Effector memory CD4-positive, alpha-beta T cell (primary cell): ENCODE results near the gene RPS6KB2.

Experiments
- DNase-seq, 3 donors: peaks; one replicate each; pipeline ENCODE4 v3.0.0-alpha.2; 2020
- H3K27ac ChIP-seq: 2 replicates; pipeline ENCODE4 v1.7.0; 2013; ENCODE audit warnings: mild to moderate bottlenecking, low read length, moderate library complexity; ENCODE audit not compliant: insufficient read depth, poor library complexity, severe bottlenecking
- H3K27me3 ChIP-seq: replicated peaks from 2 replicates; pipeline ENCODE4 v1.7.0; 2013; ENCODE audit warnings: mild to moderate bottlenecking, low read length; ENCODE audit not compliant: insufficient read depth, control insufficient read depth, poor library complexity, severe bottlenecking
- H3K36me3 ChIP-seq: 2 replicates; pipeline ENCODE4 v1.7.0; 2013; ENCODE audit warnings: mild to moderate bottlenecking, low read length, moderate library complexity; ENCODE audit not compliant: control insufficient read depth, insufficient read depth
- H3K4me1 ChIP-seq: 2 replicates; pipeline ENCODE4 v1.7.0; 2013; ENCODE audit warnings: low read length, mild to moderate bottlenecking; ENCODE audit not compliant: control insufficient read depth, insufficient read depth, poor library complexity, severe bottlenecking
- H3K4me3 ChIP-seq: 2 replicates; pipeline ENCODE4 v1.7.0; 2013; ENCODE audit warnings: low read length, low read depth, mild to moderate bottlenecking; ENCODE audit not compliant: insufficient read depth, poor library complexity, severe bottlenecking
- H3K9me3 ChIP-seq: 2 replicates; pipeline ENCODE4 v1.7.0; 2013; ENCODE audit warnings: mild to moderate bottlenecking, low read length, moderate library complexity; ENCODE audit not compliant: control insufficient read depth

RPS6KB2 gene

DNA sequence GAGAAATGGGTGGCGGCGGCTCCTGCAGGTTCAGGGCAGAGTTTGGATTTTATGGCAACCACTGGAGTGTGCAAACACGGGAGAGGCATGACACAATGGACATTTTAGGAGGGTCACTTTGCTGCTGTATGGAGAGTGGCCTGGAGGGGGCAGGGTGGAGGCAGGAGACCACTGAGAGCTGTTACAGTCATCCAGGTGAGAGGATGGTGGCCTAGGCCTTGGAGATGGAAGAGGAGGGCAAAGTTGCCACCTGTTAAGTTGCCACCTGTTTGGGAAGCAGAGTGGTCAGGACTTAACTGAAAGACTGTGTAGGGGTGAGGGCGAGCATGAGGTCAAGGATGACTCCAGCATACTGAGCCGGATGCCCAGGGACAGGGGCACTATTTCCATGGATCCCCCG lies 38.8 kb upstream of the RPS6KB2 start:
- no peak for DNase-seq
- H3K27me3 ChIP-seq = no peaks in the 10 kb centered on the region
- no peaks in the 10 kb centered on the region for H3K9me3 ChIP-seq
- H3K36me3 ChIP-seq = peaks cover 6% of the 10 kb centered on the region
- H3K4me3 ChIP-seq = no peak overlapping the region
- peaks cover 16% of the 10 kb centered on the region for H3K4me1 ChIP-seq
- no peak overlapping the region for H3K27ac ChIP-seq

DNA sequence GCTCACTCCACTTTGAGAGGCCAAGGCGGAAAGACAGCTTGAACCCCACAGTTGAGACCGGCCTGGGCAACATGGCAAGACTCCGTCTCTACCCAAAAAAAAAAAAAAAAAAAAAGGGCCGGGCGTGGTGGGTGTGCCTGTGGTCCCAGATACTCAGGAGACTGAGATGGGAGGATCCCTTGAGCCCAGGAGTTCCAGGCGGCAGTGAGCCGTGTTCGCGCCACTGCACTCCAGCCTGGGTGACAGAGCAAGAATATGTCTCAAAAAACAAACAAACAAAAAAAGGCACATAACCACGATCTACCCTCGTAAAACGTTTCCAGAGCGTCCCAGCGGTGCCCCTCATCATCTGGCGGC lies 37.4 kb upstream of the RPS6KB2 start:
- Histone ChIP-seq H3K4me3 (peak overlapping the region; percentile 90), H3K36me3 (peaks cover 6% of the 10 kb centered on the region), H3K27ac (peak overlapping the region; percentile 79), H3K9me3 (no peaks in the 10 kb centered on the region), H3K4me1 (peaks cover 16% of the 10 kb centered on the region), H3K27me3 (no peaks in the 10 kb centered on the region)
- DNase-seq = no peak

DNA sequence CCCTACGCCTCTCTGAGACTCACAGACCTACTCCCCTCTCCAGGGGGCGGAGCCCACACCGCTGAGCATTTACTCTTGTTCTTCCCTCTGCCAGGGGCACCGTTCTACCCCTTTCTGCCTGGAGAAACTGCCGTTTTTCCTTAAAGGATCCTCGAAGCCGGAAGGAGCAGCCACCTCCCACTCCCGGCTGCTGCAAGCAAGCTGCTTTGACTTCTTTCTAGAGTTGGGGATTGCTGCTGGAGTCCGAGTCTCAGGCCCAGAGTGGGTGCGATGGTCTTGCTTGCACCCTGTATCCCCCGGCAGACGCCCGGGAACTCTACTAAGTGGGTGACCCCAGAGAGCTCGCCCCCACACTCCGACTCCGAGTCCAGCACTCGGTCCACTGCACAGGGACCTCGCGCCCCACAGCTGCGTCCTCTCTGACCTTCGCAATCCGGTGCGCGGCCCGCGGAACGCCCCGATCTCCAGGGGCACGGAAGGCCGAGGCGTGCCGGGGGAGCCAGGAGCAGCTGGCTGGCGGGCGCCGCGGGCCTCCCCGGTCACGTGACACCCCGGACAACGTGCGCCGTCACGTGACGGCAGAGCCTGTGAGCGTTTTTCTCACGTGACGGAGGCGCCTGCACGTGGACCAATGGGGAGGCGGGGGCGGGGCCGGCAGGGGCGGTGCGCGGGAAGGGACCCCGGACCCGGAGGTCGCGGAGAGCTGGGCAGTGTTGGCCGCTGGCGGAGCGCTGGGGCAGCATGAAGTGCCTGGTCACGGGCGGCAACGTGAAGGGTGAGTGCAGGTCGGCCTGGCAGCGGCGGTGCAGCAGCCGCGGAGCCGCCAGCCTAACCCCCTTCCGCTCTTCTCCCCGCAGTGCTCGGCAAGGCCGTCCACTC lies 36.8 kb upstream of the RPS6KB2 start, which contains the start of gene RAD9A:
Gene RAD9A (plus strand): TSS at position 683 of the 879 bp plus-strand sequence. CDS start 59 bp downstream, at position 742.
- DNase-seq = peak; percentile 88 to 93 (median 89)
- peaks cover 20% of the 10 kb centered on the region for H3K4me1 ChIP-seq

DNA sequence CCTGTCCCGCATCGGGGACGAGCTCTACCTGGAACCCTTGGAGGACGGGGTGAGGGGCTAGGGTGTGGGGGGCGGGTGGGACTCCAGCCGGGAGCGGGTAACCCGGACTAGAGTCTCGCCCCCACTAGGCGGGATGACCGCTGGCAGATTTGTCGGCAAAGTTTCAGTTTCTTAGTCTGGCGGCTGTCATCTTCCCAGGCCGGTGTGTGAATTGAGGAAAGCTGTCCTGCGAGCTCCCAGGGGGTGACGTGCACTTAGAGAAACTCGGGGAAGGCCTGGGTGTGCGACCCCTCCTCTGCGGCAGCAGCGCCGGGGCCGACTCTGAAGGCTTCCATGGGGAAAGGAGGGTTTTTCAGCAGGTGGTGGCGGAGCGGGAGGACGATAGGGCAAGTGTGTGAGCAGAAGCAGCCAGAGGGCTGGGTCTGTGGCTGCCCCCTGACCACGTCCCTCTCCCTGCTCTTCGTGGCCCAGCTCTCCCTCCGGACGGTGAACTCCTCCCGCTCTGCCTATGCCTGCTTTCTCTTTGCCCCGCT lies 36.0 kb upstream of the RPS6KB2 start:
- Histone ChIP-seq H3K4me1 (peaks cover 27% of the 10 kb centered on the region), H3K36me3 (peaks cover 13% of the 10 kb centered on the region), H3K27me3 (no peaks in the 10 kb centered on the region), H3K4me3 (peak overlapping the region; percentile 90), H3K27ac (peak overlapping the region; percentile 79), H3K9me3 (no peaks in the 10 kb centered on the region)
- no peak for DNase-seq

More for the DNA sequence above, 36.8 kb upstream of the RPS6KB2 start, which contains the start of gene RAD9A:
- Histone ChIP-seq H3K9me3 (no peaks in the 10 kb centered on the region), H3K4me3 (peak within 1 kb of the TSS; percentile 90), H3K27me3 (no peaks in the 10 kb centered on the region), H3K27ac (peak within 1 kb of the TSS; percentile 79), H3K36me3 (peaks cover 11% of the 10 kb centered on the region)

DNA sequence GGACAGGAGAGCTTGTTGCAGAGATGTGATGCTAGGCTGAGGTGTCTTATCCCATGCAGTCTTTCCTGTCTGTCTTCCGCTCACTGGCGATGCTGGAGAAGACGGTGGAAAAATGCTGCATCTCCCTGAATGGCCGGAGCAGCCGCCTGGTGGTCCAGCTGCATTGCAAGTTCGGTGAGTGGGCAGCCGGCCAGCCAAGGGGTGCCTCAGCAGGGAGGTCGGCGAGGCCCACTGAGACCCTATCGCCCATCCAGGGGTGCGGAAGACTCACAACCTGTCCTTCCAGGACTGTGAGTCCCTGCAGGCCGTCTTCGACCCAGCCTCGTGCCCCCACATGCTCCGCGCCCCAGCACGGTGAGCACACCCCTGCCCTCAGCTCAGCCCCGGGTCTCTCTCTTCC lies 34.9 kb upstream of the RPS6KB2 start:
- Histone ChIP-seq H3K4me3 (no peak overlapping the region), H3K36me3 (peaks cover 25% of the 10 kb centered on the region), H3K4me1 (peaks cover 38% of the 10 kb centered on the region), H3K27ac (no peak overlapping the region), H3K9me3 (no peaks in the 10 kb centered on the region), H3K27me3 (no peaks in the 10 kb centered on the region)
- DNase-seq = no peak

DNA sequence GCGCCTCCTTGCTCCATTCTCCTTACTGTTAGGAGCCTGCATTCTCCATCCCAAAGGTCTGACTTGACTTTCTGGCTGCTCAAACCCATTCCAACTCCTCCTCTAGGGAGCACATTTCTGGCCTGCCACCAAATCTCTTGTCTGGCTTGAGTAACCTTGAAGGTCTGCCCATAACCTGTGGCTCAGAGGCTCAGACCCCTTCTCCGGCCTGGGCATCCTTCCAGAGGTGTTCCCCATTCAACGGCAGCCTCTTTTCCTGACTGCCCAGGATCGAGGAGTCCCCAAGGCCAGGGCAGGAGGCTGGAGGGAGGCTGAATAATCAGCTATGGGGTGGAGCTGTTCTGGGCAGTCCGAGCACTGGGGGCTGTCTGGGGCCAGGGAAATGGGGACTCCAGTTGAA lies 34.3 kb upstream of the RPS6KB2 start:
- DNase-seq = no peak
- Histone ChIP-seq H3K27ac (no peak overlapping the region), H3K27me3 (no peaks in the 10 kb centered on the region), H3K4me1 (peaks cover 40% of the 10 kb centered on the region), H3K36me3 (peaks cover 30% of the 10 kb centered on the region), H3K9me3 (no peaks in the 10 kb centered on the region), H3K4me3 (no peak overlapping the region)

DNA sequence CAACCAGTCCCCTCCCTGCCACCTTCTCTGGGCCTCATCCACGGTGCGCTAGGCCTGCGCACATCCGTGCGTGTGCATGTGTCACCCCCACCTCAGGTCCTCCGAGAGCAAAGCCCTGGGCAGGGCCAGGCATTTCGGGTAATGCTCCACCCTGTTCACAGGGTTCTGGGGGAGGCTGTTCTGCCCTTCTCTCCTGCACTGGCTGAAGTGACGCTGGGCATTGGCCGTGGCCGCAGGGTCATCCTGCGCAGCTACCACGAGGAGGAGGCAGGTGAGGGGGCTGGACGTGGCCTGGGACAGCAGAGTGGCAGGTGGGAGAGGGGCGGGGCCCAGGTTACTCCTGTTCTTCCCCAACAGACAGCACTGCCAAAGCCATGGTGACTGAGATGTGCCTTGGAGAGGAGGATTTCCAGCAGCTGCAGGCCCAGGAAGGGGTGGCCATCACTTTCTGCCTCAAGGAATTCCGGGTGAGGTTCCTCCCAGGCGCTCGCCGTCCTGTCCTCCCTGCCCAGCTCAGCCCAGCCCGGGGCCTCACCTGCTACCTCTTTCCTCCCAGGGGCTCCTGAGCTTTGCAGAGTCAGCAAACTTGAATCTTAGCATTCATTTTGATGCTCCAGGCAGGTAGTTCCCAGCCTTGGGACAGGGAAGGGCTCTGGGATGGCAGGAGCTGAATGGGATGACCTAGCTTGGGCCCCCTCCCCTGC lies 32.6 kb upstream of the RPS6KB2 start:
- H3K4me1 ChIP-seq = peaks cover 56% of the 10 kb centered on the region

DNA sequence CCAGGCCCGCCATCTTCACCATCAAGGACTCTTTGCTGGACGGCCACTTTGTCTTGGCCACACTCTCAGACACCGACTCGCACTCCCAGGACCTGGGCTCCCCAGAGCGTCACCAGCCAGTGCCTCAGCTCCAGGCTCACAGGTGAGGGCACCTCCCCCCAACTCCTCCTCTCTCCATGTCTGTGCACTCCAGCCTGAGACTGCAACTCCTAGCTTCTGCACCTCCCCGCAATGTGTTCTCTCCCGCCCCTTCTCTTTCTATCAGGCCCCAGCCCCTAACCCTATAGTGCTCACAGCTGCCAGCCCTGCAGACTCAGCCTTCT lies 32.1 kb upstream of the RPS6KB2 start:
- H3K4me1 ChIP-seq = peaks cover 56% of the 10 kb centered on the region
- DNase-seq = no peak
- peak overlapping the region; percentile 69 for H3K27ac ChIP-seq
- H3K36me3 ChIP-seq = peaks cover 37% of the 10 kb centered on the region
- no peaks in the 10 kb centered on the region for H3K9me3 ChIP-seq
- no peak overlapping the region for H3K4me3 ChIP-seq
- no peaks in the 10 kb centered on the region for H3K27me3 ChIP-seq

More for the DNA sequence above, 32.6 kb upstream of the RPS6KB2 start:
- H3K4me3 ChIP-seq = no peak overlapping the region
- H3K36me3 ChIP-seq = peaks cover 37% of the 10 kb centered on the region
- no peak overlapping the region for H3K27ac ChIP-seq
- no peaks in the 10 kb centered on the region for H3K27me3 ChIP-seq
- no peaks in the 10 kb centered on the region for H3K9me3 ChIP-seq
- no peak for DNase-seq

DNA sequence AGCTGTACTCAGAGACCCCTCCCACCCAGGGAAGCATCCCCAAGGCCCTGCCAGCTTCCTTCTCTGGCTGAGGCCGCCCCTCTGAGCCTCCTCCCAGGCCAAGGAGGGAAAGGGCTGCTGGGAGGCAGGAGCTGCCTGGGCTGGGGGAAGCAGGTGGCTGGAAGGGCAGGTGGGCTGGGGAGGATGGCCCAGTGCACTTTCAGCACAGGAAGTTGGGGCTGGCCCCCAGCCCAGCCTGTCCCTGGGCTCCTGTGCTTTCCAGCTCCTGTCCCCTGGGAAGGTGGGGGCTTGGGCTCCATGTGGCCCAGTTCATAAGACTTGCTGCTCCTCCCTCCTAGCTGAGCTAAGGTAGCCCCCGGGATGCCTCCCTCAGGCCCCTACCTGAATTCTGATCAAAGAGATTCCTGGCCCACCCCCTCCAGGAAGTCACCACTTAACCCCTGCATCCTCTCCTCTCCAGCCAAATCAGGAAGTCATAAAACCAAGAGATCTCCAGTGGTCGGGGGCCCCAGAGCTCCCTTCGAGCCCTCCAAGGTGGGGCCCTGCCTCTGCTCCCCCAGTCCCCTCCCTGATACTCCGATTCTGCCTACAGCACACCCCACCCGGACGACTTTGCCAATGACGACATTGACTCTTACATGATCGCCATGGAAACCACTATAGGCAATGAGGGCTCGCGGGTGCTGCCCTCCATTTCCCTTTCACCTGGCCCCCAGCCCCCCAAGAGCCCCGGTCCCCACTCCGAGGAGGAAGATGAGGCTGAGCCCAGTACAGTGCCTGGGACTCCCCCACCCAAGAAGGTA lies 31.5 kb upstream of the RPS6KB2 start:
- no peak for DNase-seq
- Histone ChIP-seq H3K4me3 (no peak overlapping the region), H3K27ac (peak overlapping the region; percentile 69), H3K4me1 (peaks cover 53% of the 10 kb centered on the region), H3K36me3 (peaks cover 37% of the 10 kb centered on the region), H3K9me3 (no peaks in the 10 kb centered on the region), H3K27me3 (no peaks in the 10 kb centered on the region)
